WTC11 (cell line): ENCODE measurements around the gene COG3.

Source experiments
- CTCF ChIP-seq: fragments of 200-600 bp; IDR thresholded peaks from 2 replicates; pipeline ENCODE4 v1.8.0; 2022; ENCODE audit warnings: antibody characterized with exemption
- TP53 ChIP-seq: sonication (generic); formaldehyde crosslinking; IDR thresholded peaks from 2 replicates; pipeline ENCODE4 v1.8.1; 2023; ENCODE audit warnings: mild to moderate bottlenecking, missing genetic modification reagents

GRCh38 chr13:45540195-45540594, 75.5 kb downstream of the COG3 start:
- no peak for TF ChIP-seq CTCF
- no peak for TF ChIP-seq TP53
